ENCODE data around the gene TMEM17. TPM values are rescaled to one million over a fixed set of nuclear protein-coding genes. Genes with fewer than 3 reads are reported as not detected.

The TMEM17 gene
- polyA plus RNA-seq, 1 experiment = 2.5 TPM

DNA sequence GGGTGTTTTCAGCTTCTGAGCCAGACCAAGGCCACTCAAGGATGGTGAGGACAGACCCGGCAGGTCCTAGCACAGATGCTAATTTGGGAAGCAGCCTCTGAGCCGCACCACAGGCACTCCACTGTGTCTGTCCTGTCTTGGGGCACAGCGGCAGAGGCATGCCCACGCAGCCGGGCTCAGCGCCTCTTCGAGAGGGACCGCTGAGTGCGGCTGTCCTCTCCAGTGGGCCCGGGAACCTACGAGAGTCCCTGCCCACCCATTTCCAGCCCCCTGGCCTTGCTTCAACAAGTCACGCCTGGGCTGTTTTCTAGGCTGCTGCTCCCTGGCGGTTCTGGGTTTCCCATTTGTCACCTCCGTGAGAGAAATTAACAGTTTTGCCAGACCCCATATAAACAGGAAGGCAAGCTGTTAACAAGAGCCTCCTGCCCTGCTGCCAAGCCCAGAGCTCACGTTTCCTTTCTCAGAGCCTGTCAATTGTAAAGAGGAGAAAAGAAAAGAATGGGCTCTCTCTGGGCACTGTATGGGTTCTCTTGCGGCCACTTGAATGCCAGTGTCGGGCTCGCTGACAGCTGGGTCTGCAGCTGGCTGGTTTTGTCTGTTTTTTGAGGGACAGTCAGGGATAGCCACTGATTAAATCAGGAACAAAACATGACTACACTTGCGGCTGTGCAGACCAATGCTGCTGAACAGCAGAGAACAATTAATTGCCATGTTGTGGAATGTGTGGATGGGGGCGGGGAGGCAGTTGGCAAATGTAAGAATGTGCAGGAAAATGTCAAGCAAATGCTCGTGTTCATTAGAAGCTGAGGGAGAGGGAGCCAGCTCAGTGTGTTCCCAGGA, 30.6 kb downstream of the TMEM17 start:
- no peak overlapping the region for H3K4me3 ChIP-seq (ENCODE audit: low read depth, low read length)
- no peak for DNase-seq (ENCODE audit: low read depth, low spot score)
- H3K9me3 ChIP-seq (ENCODE audit: control insufficient read depth, insufficient read depth, low read length) = no peaks in the 10 kb centered on the region
- ChIA-PET POLR2A (interaction anchor here (0.7 kb wide), 1 partner anchor 104 kb away, joined by 3 read pairs; no protein-coding TSS in a partner anchor), CTCF (interaction anchor here (0.9 to 3.5 kb wide), 2 partner anchors 18 to 51 kb away, joined by 3 to 22 read pairs; no protein-coding TSS in a partner anchor)
- TF ChIP-seq CTCF (IDR thresholded peaks at IDR 0.05; ENCODE audit: low read depth, low read length) = no peak
- peaks cover 5% of the 10 kb centered on the region for H3K27me3 ChIP-seq (ENCODE audit: control insufficient read depth, insufficient read depth, low read length)
- no peak overlapping the region for H3K27ac ChIP-seq (ENCODE audit: low read depth, low read length)

- no peak for DNase-seq (ENCODE audit: low read depth, low spot score)
- no peak overlapping the region for H3K4me3 ChIP-seq (ENCODE audit: low read depth, low read length)
- no peaks in the 10 kb centered on the region for H3K9me3 ChIP-seq (ENCODE audit: control insufficient read depth, insufficient read depth, low read length)
- no peak overlapping the region for H3K27ac ChIP-seq (ENCODE audit: low read depth, low read length)
- H3K27me3 ChIP-seq (ENCODE audit: control insufficient read depth, insufficient read depth, low read length) = peaks cover 5% of the 10 kb centered on the region
- ChIA-PET POLR2A (no interaction called here), CTCF (interaction anchor here (0.6 kb wide), 1 partner anchor 17 kb away, joined by 5 read pairs; no protein-coding TSS in a partner anchor)
- TF ChIP-seq CTCF (IDR thresholded peaks at IDR 0.05; ENCODE audit: low read depth, low read length) = no peak
These were observed 31.8 kb downstream of the TMEM17 start for GRCh38 chr2:62474176-62474575.

DNA sequence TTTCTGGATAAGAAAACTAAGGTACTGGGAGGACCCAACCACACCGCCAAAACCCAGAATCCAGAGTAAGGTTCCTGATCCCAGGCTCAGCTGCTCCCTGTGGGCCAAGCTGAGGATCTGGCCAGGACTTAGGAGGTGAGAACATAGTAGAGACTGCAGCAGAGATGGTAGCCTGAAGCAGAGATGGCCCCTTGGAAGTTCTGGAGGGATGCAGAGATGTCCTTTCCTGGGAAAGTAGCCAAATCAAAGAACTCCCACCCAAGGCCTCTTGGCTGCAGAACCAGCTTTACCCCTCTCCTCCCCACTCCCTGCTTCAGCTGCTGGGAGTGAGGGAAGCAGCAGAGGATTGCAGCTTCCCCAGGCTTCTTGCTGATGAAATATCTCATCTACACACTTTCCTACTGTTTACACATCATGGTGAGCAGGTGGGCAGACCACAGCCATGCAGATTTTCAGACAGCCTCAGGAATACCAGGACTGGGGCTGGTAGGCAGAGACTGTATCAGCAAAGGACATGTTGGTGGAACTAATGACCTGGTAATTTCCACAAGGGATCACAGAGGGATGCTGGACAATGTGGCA, 32.7 kb downstream of the TMEM17 start:
- TF ChIP-seq CTCF (IDR thresholded peaks at IDR 0.05; ENCODE audit: low read depth, low read length) = no peak
- H3K9me3 ChIP-seq (ENCODE audit: control insufficient read depth, insufficient read depth, low read length) = no peaks in the 10 kb centered on the region
- no peak for DNase-seq (ENCODE audit: low read depth, low spot score)
- H3K27ac ChIP-seq (ENCODE audit: low read depth, low read length) = no peak overlapping the region
- CTCF ChIA-PET = interaction anchor here (0.6 to 2.5 kb wide), 2 partner anchors 16 to 302 kb away, joined by 5 to 7 read pairs; no protein-coding TSS in a partner anchor
- POLR2A ChIA-PET = no interaction called here
- H3K27me3 ChIP-seq (ENCODE audit: control insufficient read depth, insufficient read depth, low read length) = peaks cover 5% of the 10 kb centered on the region
- no peak overlapping the region for H3K4me3 ChIP-seq (ENCODE audit: low read depth, low read length)

DNA sequence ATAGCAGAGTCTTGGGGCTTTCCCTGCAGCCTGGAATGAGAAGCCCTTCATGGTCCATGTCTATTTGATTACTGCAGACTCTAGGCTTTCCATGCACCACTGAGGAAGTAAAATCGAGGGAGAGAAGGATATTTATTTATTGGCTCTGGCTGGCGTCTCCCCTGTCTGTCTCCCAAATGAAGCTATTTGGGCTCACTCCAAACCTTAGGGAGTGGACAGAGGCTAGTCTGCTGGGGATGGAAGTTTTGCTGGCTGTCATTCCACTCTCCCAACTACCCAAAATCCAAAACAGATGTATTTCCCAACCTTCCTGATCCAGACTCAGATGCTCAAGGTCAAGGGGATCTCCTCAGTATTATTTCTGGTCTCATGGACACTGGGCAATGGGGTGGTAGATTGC, 33.7 kb downstream of the TMEM17 start:
- CTCF ChIA-PET = interaction anchor here (1.3 to 2.5 kb wide), 2 partner anchors 191 to 303 kb away, joined by 6 to 7 read pairs; no protein-coding TSS in a partner anchor
- H3K27ac ChIP-seq (ENCODE audit: low read depth, low read length) = no peak overlapping the region
- no peak for DNase-seq (ENCODE audit: low read depth, low spot score)
- peaks cover 5% of the 10 kb centered on the region for H3K27me3 ChIP-seq (ENCODE audit: control insufficient read depth, insufficient read depth, low read length)
- no peak overlapping the region for H3K4me3 ChIP-seq (ENCODE audit: low read depth, low read length)
- TF ChIP-seq CTCF (IDR thresholded peaks at IDR 0.05; ENCODE audit: low read depth, low read length) = no peak
- POLR2A ChIA-PET = no interaction called here
- H3K9me3 ChIP-seq (ENCODE audit: control insufficient read depth, insufficient read depth, low read length) = no peaks in the 10 kb centered on the region

DNA sequence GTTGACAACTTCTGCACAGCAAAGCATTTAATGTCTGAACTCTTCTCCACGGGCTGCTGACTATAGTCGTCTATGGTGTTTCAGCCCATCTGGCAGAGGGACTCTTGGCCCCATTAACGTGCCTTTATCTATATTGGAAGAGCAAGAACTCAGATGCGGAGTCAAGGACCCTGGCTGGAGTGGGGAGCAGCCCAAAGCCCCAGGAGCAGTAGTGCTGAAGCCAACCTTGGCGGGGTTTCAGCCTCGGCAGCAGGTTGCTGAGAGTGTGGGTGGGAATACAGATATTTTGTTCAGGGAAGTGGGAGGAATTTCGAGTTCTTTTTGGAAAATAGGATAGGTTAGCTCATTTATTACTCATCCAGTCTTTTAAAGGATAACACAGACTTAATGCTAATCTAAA, 34.2 kb downstream of the TMEM17 start:
- Histone ChIP-seq H3K27me3 (ENCODE audit: control insufficient read depth, insufficient read depth, low read length) (peaks cover 5% of the 10 kb centered on the region), H3K9me3 (ENCODE audit: control insufficient read depth, insufficient read depth, low read length) (no peaks in the 10 kb centered on the region), H3K27ac (ENCODE audit: low read depth, low read length) (no peak overlapping the region), H3K4me3 (ENCODE audit: low read depth, low read length) (no peak overlapping the region)
- no peak for TF ChIP-seq CTCF (IDR thresholded peaks at IDR 0.05; ENCODE audit: low read depth, low read length)
- CTCF ChIA-PET = interaction anchor here (1.3 to 2.5 kb wide), 2 partner anchors 192 to 304 kb away, joined by 6 to 7 read pairs; no protein-coding TSS in a partner anchor
- DNase-seq (ENCODE audit: low read depth, low spot score) = no peak
- POLR2A ChIA-PET = no interaction called here
